GM13977 (cell line): Measurements from ENCODE around the gene SH3PXD2B.

Source experiments
- DNase-seq: peaks from one replicate; pipeline ENCODE4 v3.0.0; 2012; ENCODE audit warnings: low spot score
- CTCF ChIP-seq: IDR thresholded peaks from 2 replicates; pipeline ENCODE4 v1.5.1; 2012; ENCODE audit warnings: mild to moderate bottlenecking, control low read depth; ENCODE audit not compliant: insufficient read depth; ENCODE audit errors: extremely low read depth, missing control alignments
- in situ Hi-C: fragments of 300-500 bp; cut with MboI; formaldehyde crosslinking; loops from one replicate; pipeline ENCODE4 v1.12.0; 2022; ENCODE audit warnings: low sequenced_read_pairs, low pct_unique_long_range_greater_than_20kb, mixed read lengths, inconsistent platforms; ENCODE audit not compliant: unreplicated experiment

The SH3PXD2B gene

DNA sequence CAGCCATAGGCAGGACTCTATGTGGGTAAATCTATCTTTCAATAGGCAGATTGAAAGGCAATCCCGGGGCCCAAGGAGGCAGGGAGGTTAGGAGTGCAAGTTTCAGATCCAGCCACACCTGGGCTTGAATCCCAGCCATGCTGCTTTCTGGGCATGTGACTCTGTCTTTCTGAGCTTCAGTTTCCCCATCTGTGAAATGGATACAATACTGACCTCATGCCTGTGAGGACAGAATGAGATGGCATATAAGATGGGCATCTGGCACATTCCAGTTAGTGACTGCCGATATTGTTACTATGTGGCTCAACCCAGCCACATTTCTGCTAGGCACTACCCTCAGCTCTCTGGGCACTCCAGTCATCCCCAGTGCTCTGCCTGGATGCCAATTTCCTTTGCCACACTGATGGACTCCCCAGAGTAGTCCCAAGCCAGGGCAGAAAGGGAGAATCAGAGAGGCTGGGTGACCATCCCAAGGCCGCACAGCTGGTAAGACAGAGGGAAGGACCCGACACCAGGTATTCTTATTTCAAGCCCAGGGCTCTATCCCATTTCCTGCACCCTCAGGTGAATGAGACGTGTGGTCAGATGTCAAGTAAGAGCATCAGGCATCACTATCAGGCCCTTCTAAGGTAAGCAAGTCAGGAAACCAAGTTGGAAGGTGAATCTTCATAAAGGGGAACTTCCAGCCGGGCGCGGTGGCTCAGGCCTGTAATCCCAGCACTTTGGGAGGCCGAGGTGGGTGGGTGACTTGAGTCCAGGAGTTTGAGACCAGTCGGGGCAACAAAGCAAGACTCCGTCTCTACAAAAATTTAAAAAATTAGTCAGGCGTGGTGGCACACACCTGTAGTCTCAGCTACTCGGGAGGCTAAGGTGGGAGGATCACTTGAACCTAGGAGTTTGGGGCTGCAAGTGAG is 38.7 kb downstream of the SH3PXD2B start:
- in situ Hi-C loops: no loop called here
- no peak for TF ChIP-seq CTCF
- DNase-seq: no peak

DNA sequence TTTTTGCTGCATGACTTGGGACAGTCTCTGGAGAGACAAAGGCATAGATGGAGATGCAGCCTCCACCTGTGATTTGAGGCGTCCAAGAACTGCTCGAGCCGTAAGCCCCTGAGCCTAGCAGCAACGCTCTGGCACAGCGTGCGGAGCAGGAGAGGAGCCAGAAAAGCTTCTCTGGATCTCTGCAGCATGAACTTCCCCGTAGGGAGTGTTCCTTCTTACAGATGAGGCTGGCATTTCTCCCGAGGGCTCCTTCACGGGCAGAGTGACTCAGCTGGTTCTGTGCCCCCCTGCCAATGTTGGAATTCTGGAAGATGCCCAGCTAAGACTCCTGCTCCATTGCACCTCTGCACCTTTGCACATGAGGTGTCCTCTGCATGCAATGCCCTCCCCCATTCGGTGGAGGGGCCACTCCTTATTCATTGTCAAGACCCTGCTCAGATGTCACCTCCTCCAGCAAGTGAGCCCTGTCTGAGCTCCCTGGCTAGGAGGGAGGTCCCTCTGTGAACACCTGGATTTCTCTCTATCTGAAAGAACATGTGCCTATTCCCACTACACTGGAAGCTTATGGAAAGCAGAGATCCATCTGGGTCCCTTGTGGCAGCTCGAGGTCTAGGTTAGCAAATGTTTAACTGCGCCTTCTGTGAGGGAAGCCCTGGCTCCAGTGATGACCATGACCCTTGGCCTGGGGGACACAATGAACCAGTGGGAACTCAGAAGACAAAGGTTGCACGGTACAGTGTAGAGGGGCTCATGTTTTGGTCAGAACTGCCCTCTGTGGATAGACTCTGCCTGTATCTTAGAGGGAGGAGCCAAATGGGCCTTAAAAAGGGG is 39.6 kb downstream of the SH3PXD2B start:
- no peak for TF ChIP-seq CTCF
- DNase-seq: no peak
- in situ Hi-C loops: no loop called here

GRCh38 chr5:172413601-172414171 is 40.6 kb downstream of the SH3PXD2B start:
- no peak for TF ChIP-seq CTCF
- in situ Hi-C loops: no loop called here
- no peak for DNase-seq

GRCh38 chr5:172412724-172413286 is 41.5 kb downstream of the SH3PXD2B start:
- no peak for DNase-seq
- in situ Hi-C loops: no loop called here
- TF ChIP-seq CTCF: no peak

GRCh38 chr5:172411484-172412072 is 42.7 kb downstream of the SH3PXD2B start:
- in situ Hi-C loops: no loop called here
- TF ChIP-seq CTCF: no peak
- no peak for DNase-seq
